HG03378 (cell line): ENCODE measurements around the gene NUDT15.
"Not testable (repeated sequence)": the region's sequence is repeated elsewhere in the genome, so short reads cannot be mapped to it uniquely, and the experiment has no call there.

Source experiments
- ATAC-seq: cut with Tn5 transposase; IDR thresholded peaks from one replicate; pipeline ENCODE4 v1.9.1; 2021; ENCODE audit warnings: mild to moderate bottlenecking, moderate library complexity; ENCODE audit not compliant: unreplicated experiment

Gene NUDT15

DNA sequence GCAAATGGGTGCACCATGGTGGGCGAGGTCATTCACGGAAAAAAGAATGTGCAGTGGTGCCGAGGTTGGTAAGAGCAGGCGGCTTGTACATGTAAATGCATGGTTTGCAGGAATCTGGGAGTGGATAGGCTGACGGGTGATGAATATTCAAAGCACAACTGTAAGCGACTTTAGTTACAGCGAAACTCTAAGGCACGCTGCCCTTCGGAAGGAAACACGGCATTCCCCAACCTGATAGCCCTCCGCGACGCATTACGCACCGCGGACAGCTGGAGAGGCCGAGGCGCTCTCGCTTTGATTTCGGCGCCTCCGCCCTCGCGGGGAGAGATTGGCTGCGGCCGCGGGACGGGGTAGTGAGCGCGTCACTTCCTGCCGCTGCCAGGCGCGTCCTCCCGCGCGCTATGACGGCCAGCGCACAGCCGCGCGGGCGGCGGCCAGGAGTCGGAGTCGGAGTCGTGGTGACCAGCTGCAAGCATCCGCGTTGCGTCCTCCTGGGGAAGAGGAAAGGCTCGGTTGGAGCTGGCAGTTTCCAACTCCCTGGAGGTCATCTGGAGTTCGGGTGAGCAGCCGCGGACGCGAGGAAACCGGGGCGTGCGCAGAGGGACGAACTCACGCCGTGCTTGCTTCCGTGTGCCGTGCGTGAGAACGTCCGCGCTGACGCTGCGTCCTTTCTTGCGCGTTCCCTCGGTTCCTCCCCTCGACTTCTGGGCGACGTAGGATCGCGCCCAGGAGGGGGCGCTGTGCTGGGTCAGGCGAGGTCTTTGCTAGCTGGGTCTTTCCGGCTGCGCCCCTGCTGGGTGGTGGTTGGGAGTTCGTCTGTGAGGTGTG is at the start of gene NUDT15:
TSS of gene NUDT15 (plus strand) at position 381 of the 828 bp plus-strand sequence. CDS start at position 402, 21 bp downstream.
- peak; percentile 90 for ATAC-seq

DNA sequence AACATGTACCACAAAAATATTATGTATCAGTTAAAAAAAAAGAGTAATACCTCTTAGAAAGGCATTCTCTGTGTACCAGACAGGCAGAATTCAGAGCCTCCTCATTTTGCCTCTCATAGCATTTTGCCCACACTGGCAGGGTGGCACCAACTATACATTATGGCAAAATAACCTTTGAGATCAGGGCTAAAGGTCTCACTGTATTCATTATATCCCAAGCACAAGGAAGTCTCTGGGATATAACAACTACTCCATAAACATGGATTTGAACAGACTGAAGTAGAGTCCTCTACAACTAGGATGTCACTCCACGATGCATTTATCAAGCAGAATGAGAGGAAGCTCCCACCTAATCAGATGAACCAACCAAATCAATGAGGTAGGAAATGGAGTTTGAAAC is 47.1 kb upstream of the NUDT15 start:
- no peak for ATAC-seq

DNA sequence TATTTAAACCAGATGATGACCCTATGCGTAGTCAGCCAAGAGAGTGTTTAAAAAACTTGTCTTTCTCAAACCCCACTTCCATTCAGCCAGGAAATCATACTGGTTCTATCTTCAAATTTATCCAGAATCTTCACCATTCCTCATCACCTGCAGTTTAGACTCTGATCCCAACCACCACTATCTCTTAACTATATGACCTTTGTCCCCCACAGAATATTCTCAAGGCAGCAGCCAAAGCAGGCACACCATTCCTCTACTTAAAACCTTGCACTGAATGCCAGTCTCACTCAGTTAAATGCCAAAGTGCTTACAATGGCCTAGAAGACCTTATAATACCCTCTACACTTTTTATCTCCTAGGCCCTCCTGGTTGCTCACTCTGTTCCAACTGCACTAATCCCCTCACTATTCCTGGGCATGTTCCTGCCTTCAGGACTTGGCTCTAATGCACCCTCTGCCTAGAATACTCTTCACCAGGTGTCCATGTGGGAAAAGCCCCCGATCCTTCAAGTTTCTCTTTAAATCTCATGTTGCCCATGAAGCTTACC is 46.5 kb upstream of the NUDT15 start:
- no peak for ATAC-seq

DNA sequence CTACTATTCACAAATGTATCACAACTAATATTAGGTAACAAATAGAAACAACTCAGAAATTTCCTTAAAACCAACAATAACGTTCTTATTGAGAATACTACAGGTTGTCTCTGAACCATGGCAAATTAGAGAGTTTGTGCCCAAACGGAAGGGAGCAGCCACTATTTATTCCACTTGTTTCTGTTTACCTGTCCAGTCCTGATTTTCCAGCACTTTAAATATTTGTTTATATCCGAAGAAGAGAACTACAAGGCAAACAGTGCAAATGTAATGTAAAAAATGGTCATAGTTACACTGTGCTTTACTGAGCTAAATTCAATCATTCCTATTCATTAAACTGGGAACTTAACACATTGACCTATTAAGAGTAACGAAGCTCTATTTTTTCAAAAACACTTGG is 45.7 kb upstream of the NUDT15 start:
- ATAC-seq = no peak

DNA sequence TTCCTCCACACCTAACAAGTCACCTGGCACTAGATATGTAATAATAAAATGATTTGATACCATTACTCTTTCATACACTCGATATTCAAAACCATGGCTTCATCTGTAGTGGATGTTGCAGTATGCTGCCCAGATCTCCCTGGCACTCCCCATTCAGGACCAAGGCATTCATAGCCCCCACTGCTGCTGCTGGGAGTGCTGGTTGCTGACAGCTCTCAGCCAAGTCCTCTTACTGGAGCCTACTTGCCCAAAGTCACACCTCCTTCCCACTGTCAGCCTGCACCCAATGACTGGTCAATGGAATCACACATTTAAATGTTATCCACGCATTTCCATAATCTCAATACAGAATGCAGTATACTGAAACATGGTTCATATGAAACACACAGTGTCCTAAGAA is 40.1 kb upstream of the NUDT15 start:
- ATAC-seq = no peak

DNA sequence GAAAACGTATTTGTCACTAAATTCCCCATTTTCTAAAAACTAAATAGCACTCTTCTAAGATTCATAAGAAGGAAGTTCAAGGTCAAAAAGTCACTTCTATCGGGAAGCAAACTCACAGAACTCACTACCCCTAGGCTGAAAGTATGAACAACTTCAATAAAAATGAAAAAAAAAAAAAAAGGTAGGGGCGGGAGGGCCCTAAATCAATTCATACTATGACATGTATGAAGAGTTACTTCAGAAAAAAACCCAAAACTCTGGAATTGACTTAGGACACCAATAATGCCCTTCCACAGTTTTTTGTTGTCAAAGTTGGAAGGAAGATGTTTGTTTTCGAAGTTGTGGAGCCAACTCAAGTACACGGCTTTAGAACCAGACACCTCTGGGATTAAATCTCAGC is 37.6 kb upstream of the NUDT15 start:
- ATAC-seq = no peak

DNA sequence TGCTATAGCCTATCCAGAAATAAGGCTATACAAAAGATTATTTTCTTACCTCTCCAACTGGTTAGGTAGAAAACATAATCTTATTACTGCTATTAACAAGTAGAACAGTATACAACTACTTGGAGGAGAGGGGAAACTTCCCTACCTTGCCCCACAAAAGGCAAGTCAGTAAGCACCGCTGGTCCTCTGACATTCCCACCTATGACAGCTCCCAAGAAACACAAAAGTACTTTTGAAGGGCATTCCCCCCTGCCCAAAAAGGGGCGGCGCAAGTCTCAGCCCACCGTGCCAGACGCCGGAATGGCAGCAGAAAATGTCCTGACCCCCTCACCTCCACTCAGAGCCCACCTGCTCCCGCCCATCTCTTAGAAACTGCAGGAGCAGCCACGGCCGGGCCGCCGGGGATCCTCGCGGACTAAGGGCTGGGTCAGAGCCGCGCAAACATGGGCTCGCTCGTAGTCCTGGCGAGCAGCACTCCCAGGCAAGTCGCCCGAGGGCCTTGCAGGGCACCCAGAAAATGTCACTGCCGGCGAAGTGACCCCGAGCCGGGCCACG is 36.9 kb upstream of the NUDT15 start:
- ATAC-seq = peak; percentile 47

DNA sequence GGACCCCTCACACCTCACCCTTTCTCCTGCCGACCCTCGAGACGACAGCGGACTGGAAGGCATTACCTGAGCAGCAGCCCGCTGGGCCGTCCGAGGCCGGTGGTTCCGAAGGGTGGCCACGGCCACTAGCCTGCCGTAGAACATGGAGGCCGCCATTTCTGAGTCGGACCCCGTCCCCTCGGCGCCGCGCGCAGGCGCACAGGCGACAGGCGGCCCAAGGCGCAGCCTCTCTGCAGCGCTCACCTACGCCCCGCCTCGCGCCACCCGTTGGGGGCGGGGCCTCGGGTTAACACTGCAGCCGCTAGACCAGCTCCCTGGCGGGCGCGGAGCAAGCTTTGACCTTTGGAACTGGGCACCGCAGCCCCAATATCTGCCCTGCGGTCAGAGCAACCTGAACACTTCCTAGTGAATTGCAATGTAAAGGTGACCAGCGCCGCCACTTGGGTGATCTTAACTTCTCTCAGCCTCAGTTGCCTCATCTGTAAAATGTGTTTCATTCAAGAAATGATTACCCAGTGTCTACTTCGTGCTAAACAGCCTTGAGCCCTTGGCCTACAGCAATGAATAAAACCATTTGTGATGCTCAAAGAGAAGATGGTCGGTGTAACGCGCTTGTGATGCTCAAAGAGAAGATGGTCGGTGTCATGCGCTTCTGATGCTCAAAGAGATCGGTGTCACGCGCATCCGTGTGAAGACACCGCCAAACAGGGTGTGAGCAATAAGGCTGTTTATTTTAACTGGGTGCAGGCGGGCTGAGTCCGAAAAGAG is 36.2 kb upstream of the NUDT15 start, which contains the start of gene SUCLA2:
TSS of gene SUCLA2 (minus strand) at position 160 of the 768 bp plus-strand sequence. CDS start at position 156, 4 bp downstream.
- ATAC-seq = peak; percentile 88

DNA sequence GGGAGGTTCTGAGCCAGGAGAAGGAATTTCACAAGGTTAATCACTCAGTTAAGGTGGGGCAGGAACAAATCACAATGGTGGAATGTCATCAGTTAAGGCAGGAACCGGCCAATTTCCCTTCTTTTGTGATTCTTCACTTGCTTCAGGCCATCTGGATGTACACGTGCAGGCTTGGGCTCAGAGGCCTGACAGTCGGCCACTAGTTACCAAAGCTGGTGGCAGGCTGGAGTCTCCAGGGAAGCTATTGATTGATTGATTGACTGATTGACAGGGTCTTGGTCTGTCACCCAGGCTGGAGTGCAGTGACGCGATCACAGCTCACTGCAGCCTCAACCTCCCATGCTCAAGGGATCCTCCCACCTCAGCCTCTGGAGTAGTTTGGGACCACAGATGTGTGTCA is 35.5 kb upstream of the NUDT15 start:
- not testable (repeated sequence) for ATAC-seq

DNA sequence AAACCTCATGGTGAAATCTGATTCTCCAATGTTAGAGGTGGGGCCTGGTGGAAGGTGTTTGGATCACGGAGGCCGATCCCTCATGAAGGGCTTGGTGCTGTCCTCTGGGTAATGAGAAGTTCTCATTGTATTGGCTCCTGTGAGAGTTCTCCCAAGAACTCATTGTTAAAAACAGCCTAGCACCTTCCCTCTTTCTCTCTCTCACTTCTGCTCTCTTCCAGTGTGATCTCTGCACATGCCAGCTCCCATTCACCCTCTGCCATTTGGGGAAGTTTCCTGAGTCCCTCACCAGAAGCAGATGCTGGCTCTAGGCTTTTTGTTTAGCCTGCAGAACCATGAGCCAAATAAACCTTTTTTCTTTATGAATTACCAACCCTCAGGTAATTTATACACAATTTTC is 33.3 kb upstream of the NUDT15 start:
- no peak for ATAC-seq

DNA sequence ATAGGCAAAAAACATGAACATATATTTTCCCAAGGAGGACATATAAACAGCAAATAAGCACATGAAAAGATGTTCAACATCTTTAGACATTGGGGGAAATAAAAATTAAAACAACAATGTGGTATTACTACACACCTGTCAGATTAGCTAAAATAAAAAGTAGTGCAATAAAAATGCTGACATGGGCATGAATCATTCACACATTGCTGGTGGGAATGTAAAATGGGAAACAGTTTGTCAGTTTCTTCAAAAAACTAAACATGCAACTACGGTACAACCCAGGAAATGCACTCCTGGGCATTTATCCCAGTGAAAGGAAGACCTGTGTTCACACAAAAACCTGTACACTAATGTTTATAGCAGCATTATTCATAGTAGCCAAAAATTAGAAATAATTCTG is 31.1 kb upstream of the NUDT15 start:
- ATAC-seq = no peak

DNA sequence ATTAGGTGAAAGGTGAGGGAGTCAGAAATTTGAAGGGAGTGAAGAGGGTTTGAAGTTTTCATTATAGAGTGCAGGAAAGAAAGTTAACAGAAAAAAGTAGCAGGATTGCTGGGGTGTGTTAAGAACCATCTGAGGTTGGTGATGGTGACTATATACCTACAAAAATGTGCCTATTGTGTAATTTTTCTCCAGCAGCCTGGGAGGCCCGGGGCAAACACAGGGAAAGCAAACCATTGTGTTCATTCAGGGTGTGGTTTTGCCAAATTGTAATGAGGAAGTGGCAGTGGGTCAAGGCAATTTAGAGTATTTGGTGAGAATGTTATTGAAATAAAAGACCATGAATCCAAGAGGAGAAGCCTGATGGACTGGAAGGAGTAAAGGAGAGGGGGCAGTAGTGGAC is 28.2 kb upstream of the NUDT15 start:
- no peak for ATAC-seq

DNA sequence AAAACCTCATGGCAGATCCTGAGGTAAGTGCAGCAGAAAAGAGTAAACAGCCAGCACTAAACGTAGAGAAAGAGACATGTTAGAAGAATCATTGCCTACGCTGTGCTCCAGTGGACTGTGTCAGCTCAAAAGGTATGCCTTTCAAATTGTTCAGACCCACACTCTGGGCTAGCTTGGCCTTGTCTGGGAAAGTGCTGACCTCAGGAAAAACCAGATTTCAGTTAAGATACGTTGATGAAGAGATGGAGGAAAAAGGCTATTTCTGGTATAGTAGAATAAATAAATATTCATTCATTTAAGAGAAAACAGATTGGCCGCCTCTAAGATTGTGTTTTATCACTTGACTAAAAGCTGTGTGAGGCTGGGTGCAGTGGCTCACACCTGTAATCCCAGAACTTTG is 26.8 kb upstream of the NUDT15 start:
- ATAC-seq = no peak

DNA sequence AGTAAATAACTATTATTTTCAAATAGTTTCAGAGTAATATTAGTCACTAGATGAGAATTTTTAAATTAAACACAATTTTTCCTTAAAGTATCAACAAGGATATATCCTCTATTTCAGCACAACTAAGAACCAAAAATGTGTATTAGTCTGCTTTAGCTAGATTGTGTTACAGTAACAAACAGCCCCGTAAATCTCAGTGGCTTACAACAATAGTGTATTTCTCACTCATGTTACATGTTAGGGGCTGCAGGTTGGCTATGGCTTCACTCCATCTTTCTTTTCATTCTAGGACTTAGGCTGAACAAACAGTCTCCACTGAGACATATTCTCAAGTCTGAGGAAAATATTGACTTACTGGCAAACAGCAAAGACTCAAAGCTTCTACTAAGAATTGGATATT is 24.9 kb upstream of the NUDT15 start:
- ATAC-seq = no peak

DNA sequence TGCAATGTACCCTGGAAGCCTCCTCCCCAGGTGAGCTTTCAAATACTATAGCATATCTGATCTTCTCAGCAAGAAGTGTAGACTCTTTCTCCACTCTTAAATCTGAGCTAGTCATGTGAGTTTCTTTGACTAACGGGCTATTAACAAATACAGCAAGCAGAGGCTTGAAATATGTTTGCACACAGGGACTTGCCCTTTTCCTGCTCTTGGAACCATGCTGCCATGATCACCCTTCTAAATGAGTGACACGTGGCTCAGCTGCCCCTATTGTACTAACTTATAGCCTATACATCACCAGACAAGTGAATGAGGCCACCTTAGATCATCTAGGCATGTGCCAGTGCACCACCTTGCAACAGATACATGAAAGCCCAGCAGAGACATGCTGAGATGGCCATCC is 23.2 kb upstream of the NUDT15 start:
- no peak for ATAC-seq

DNA sequence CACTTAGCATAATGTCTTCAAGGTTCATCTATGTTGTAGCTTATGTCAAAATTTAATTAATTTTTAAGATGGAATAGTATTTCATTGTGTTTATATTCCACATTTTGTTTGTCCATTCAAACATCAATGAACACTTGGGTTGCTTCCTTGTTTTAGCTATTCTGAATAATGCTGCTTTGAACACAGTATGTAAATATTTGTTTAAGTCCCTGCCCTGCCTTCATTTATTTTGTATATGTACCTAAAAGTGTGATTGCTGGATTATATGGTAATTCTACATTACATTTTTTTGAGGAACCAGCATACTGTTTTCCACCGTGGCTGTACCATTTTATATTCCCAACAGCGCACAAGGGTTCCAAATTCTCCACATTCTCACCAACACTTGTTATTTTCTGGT is 18.9 kb upstream of the NUDT15 start:
- ATAC-seq = no peak

DNA sequence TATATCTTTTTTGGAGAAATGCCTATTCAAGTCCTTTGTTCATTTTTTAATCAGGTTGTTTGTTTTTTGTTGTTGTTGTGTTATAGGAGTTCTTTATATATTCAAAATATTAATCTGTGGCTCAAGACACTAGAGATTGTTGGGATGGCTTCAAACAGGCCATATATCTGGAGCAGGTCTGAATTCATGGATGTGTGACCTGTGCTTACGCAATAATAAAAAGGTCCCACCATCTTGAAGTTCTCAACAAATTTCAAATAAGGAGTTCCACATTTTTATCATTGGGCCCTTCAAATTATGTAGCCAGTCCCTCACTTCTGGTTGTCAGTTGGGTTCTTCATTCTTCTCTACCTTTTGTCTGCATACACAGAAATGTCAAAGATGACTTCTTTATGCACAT is 17.7 kb upstream of the NUDT15 start:
- no peak for ATAC-seq

DNA sequence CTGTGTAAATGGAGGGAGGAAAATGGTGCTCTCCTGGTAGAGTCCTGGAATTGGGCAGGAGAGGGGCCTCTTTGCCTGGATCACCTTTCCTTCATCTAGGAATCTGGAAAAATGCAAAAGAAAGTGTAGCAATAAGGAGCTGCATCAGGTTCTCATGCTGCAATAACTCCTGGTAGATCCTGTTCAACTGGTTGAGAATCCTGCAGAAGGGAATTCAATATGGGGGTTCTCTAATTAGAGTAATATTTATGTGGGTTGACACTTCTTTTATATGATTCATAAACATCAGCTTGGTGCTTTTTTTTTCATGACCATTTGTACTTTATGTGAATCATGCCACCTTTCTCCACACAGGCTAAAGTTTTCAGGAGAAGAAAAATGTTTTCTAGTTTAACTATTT is 9.5 kb upstream of the NUDT15 start:
- ATAC-seq = no peak

DNA sequence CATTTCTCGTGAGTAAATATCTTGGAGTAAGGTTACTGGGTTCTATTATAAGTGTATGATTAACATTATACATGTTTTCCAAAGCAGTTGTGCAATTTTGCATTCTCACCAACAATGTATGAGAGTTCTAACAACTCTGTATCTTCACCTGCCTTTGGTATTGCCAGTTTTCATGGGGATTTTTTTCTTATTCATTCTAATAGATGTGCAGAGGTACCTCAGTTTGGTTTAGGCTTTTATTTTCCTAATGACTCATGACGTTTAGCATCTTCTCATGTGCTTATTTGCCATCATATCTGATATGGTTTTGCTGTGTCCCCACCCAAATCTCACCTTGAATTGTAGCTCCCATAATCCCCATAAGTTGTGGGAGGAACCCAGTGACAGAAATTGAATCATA is 7.7 kb upstream of the NUDT15 start:
- no peak for ATAC-seq

DNA sequence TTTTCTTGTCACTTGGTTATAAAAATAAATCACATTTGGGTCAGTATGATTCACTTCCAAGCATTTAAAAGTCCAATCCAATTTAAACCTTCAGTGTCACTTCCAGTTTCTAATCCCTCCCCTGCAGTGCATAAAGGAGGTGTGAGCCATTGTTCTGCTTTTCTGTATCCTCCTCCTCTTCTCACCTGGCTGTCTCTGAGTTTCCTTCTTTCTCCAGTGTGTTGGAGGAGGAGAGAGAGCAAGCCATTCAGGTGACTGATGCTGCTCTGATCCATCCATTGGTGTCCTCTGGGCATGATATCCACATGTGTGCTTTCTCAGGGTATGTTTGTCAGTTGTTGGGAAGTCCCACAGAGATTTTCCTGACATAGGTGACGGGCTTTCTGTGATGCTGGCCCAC is 1.2 kb downstream of the NUDT15 start:
- no peak for ATAC-seq

DNA sequence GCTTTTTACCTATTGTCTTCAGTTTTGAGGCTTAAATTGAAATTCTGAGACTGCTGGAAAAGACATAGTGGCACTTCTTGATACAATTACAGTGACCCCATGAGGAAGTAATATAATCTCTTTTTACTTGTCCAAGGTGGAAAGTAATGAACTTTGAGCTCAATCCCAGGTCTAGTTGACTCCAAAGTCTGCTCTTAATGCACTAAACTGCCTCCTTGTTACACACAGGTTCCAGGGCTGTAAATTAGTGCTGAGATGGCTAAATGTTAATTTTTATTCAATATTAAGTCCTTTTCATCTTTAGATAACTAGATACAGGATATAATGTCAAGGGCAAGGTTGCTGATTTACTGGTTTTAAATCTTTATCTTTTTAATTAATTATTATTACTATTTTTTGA is 2.5 kb downstream of the NUDT15 start:
- no peak for ATAC-seq

DNA sequence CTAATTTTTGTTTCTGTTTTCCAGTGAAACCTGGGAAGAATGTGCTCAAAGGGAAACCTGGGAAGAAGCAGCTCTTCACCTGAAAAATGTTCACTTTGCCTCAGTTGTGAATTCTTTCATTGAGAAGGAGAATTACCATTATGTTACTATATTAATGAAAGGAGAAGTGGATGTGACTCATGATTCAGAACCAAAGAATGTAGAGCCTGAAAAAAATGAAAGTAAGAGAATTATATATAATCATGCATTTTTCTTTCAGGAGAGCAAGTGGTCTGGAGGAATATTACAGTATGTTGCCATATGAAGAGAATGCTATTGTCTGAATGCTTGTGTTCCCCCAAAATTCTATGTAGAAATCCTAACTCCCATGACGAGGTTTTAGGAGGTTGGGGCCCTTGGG is 3.4 kb downstream of the NUDT15 start:
- no peak for ATAC-seq
